ENCODE results near the gene PDXDC1.
"Not testable (repeated sequence)": the region's sequence is repeated elsewhere in the genome, so short reads cannot be mapped to it uniquely, and the experiment has no call there.

PDXDC1 gene

GRCh38 chr16:14974656-14975417 lies at the start of gene PDXDC1:
Gene PDXDC1 (plus strand): TSS chr16:14975026. CDS start chr16:14975200, 174 bp downstream.
- DNase-seq (ENCODE audit: low read depth), result peak; percentile 68

- DNase-seq (ENCODE audit: low read depth), result not testable (repeated sequence)
Measured at GRCh38 chr16:14928064-14928714, 46.6 kb upstream of the PDXDC1 start.

- not testable (repeated sequence) for DNase-seq (ENCODE audit: low read depth)
Measured at GRCh38 chr16:14929176-14929575, 45.6 kb upstream of the PDXDC1 start.

GRCh38 chr16:14930246-14930645 lies 44.6 kb upstream of the PDXDC1 start:
- DNase-seq (ENCODE audit: low read depth), result not testable (repeated sequence)

- not testable (repeated sequence) for DNase-seq (ENCODE audit: low read depth)
Measured at GRCh38 chr16:14930971-14931370, 43.9 kb upstream of the PDXDC1 start.

- not testable (repeated sequence) for DNase-seq (ENCODE audit: low read depth)
Measured at GRCh38 chr16:14932581-14933375, 42.0 kb upstream of the PDXDC1 start.

- not testable (repeated sequence) for DNase-seq (ENCODE audit: low read depth)
Measured at GRCh38 chr16:14937143-14937542, 37.7 kb upstream of the PDXDC1 start, which contains the start of gene NPIPA1. Gene NPIPA1 (plus strand): TSS chr16:14937443. CDS start chr16:14937443, 0 bp downstream.

GRCh38 chr16:14937994-14938393 lies 36.8 kb upstream of the PDXDC1 start:
- DNase-seq (ENCODE audit: low read depth), result not testable (repeated sequence)

GRCh38 chr16:14942686-14943085 lies 32.1 kb upstream of the PDXDC1 start:
- not testable (repeated sequence) for DNase-seq (ENCODE audit: low read depth)

GRCh38 chr16:14955546-14956231 lies 19.1 kb upstream of the PDXDC1 start:
- no peak for DNase-seq (ENCODE audit: low read depth)

GRCh38 chr16:14957576-14958322 lies 17.1 kb upstream of the PDXDC1 start:
- DNase-seq (ENCODE audit: low read depth), result no peak

- no peak for DNase-seq (ENCODE audit: low read depth)
Measured at GRCh38 chr16:14958323-14958600, 16.6 kb upstream of the PDXDC1 start.

GRCh38 chr16:14958970-14959369 lies 15.9 kb upstream of the PDXDC1 start:
- no peak for DNase-seq (ENCODE audit: low read depth)

- DNase-seq (ENCODE audit: low read depth), result no peak
Measured at GRCh38 chr16:14961405-14962186, 13.2 kb upstream of the PDXDC1 start.

- no peak for DNase-seq (ENCODE audit: low read depth)
Measured at GRCh38 chr16:14963281-14964173, 11.3 kb upstream of the PDXDC1 start.

- DNase-seq (ENCODE audit: low read depth), result no peak
Measured at GRCh38 chr16:14965328-14965727, 9.5 kb upstream of the PDXDC1 start.

GRCh38 chr16:14969795-14970194 lies 5.0 kb upstream of the PDXDC1 start:
- not testable (repeated sequence) for DNase-seq (ENCODE audit: low read depth)

GRCh38 chr16:14971621-14972228 lies 3.1 kb upstream of the PDXDC1 start:
- not testable (repeated sequence) for DNase-seq (ENCODE audit: low read depth)

GRCh38 chr16:14973785-14974322 lies 972 bp upstream of the PDXDC1 start:
- DNase-seq (ENCODE audit: low read depth), result not testable (repeated sequence)

Data from GM04504 (cell line).